Measurements from ENCODE around the gene ZNF221. TPM values are rescaled to one million over a fixed set of nuclear protein-coding genes. Genes with fewer than 3 reads are reported as not detected.

ZNF221 gene
- total and polyA plus RNA-seq, 9 of the 15 experiments (the other 6 are each of a cell fraction or from before 2014, with no cell fraction given) = 0.32 to 1.4 (median 0.45) TPM

- TF ChIP-seq ZNF280B (CRISPR knock-in tag; IDR thresholded peaks at IDR 0.05) (no peak), BACH1 (tag; IDR thresholded peaks at IDR 0.05) (no peak), PTBP1 (IDR thresholded peaks at IDR 0.05; ENCODE audit: low read depth, low read length) (no peak), CBFA2T3 (IDR thresholded peaks at IDR 0.05) (no peak), MTF1 (CRISPR knock-in tag; IDR thresholded peaks at IDR 0.05; ENCODE audit: borderline replicate concordance) (no peak), ZBTB43 (CRISPR knock-in tag; IDR thresholded peaks at IDR 0.05) (no peak), JUN (IDR thresholded peaks at IDR 0.05; ENCODE audit: borderline replicate concordance, low read depth, low read length) (no peak), JUN (CRISPR knock-in tag; IDR thresholded peaks at IDR 0.05; ENCODE audit: borderline replicate concordance) (no peak), ZKSCAN3 (CRISPR knock-in tag; IDR thresholded peaks at IDR 0.05) (no peak), SIX5 (IDR thresholded peaks at IDR 0.05; ENCODE audit: borderline replicate concordance in 1 of 2, insufficient read depth in 1 of 2, low read depth in 1 of 2, low read length in 2 of 2) (peak; percentile 84 to 86; a peak in 3 of 4 replicates), STAT6 (CRISPR knock-in tag; IDR thresholded peaks at IDR 0.05) (no peak), IFI16 (CRISPR knock-in tag; IDR thresholded peaks at IDR 0.05) (no peak), ZMIZ1 (IDR thresholded peaks at IDR 0.05; ENCODE audit: low read depth in 2 of 2, low read length in 2 of 2) (no peak; a peak in 1 of 4 replicates), TCFL5 (CRISPR knock-in tag; conservative IDR thresholded peaks at IDR 0.05) (no peak), FOXA3 (CRISPR knock-in tag; conservative IDR thresholded peaks at IDR 0.05 in 1 of 2, IDR thresholded peaks at IDR 0.05 in 1 of 2) (no peak)
Observed at GRCh38 chr19:43950834-43951645, at the start of gene ZNF221 (continued).
